SK-N-SH (cell line): ENCODE data around the gene TIMM10. TPM values are rescaled to one million over a fixed set of nuclear protein-coding genes. Genes with fewer than 3 reads are reported as not detected.

Source experiments
- CTCF ChIA-PET: fragments of 300-600, 350-600 bp; formaldehyde crosslinking; extraction: SDS; loops from one replicate; lab custom pipeline; 2021; lab: Yijun Ruan, JAX
- POLR2A ChIA-PET: fragments of 350-600 bp; sonication (Branson Sonifier 250); formaldehyde crosslinking; extraction: SDS; loops from one replicate; lab custom pipeline; 2020; ENCODE audit warnings: antibody characterized with exemption, inconsistent platforms; lab: Yijun Ruan, JAX
- DNase-seq: peaks from one replicate; pipeline ENCODE4 v3.0.0; 2012
- H2AFZ ChIP-seq: fragments of 200-600 bp; sonication (generic); 2 replicates; pipeline ENCODE4 v1.8.1; 2016; ENCODE audit warnings: antibody characterized with exemption, mild to moderate bottlenecking, low read depth
- H3F3A ChIP-seq: fragments of 200-600 bp; sonication (generic); replicated peaks from 2 replicates; pipeline ENCODE3; 2016; ENCODE audit warnings: antibody characterized with exemption, mild to moderate bottlenecking; ENCODE audit not compliant: insufficient read depth
- H3K27ac ChIP-seq, 2 experiments: fragments of 200-500 bp in 1 of 2; fragments of 200-600 bp in 1 of 2; sonication (Bioruptor generic) in 1 of 2; sonication (generic), shearing (Covaris generic) in 1 of 2; 2 replicates each; pipeline versions ENCODE4 v1.5.1 to v1.6.1; 2014 to 2016; ENCODE audit warnings: low read depth in 2 of 2, inconsistent platforms in 1 of 2, low read length in 1 of 2, mild to moderate bottlenecking in 1 of 2, mixed read lengths in 1 of 2
- H3K27me3 ChIP-seq: fragments of 200-600 bp; sonication (generic), shearing (Covaris generic); 2 replicates; pipeline ENCODE4 v1.6.1; 2016; ENCODE audit warnings: mixed run types; ENCODE audit not compliant: insufficient read depth
- H3K36me3 ChIP-seq, 2 experiments: fragments of 200-500 bp in 1 of 2; fragments of 200-600 bp in 1 of 2; sonication (Bioruptor generic) in 1 of 2; sonication (generic) in 1 of 2; replicated peaks in 1 of 2; 2 replicates each; pipeline versions ENCODE3 to v1.5.1; 2014 to 2016; ENCODE audit warnings: low read length in 1 of 2, mild to moderate bottlenecking in 1 of 2; ENCODE audit not compliant: insufficient read depth in 2 of 2, control insufficient read depth in 1 of 2
- H3K4me1 ChIP-seq, 2 experiments: fragments of 200-500 bp in 1 of 2; fragments of 200-600 bp in 1 of 2; sonication (Bioruptor generic) in 1 of 2; sonication (generic), shearing (Covaris generic) in 1 of 2; 2 replicates each; pipeline versions ENCODE4 v1.5.1 to v1.6.1; 2014 to 2016; ENCODE audit warnings: low read depth in 1 of 2, low read length in 1 of 2, mixed run types in 1 of 2; ENCODE audit not compliant: insufficient read depth in 2 of 2, control insufficient read depth in 1 of 2
- H3K4me2 ChIP-seq: fragments of 200-600 bp; sonication (generic), shearing (Covaris generic); 2 replicates; pipeline ENCODE4 v1.6.1; 2017; ENCODE audit warnings: mixed run types
- H3K4me3 ChIP-seq, 2 experiments: fragments of 200-500 bp in 1 of 2; fragments of 200-600 bp in 1 of 2; sonication (Bioruptor generic) in 1 of 2; sonication (generic), shearing (Covaris generic) in 1 of 2; 2 replicates each; pipeline versions ENCODE4 v1.5.1 to v1.8.1; 2014 to 2016; ENCODE audit warnings: low read depth in 2 of 2, inconsistent platforms in 1 of 2, low read length in 1 of 2, mild to moderate bottlenecking in 1 of 2, mixed read lengths in 1 of 2, moderate library complexity in 1 of 2
- H3K79me2 ChIP-seq: fragments of 200-600 bp; sonication (generic); 2 replicates; pipeline ENCODE4 v1.8.1; 2017; ENCODE audit warnings: mild to moderate bottlenecking; ENCODE audit not compliant: insufficient read depth
- H3K9ac ChIP-seq: fragments of 200-600 bp; sonication (generic); 2 replicates; pipeline ENCODE4 v1.6.1; 2017; ENCODE audit warnings: mixed run types
- H3K9me2 ChIP-seq: fragments of 200-600 bp; sonication (generic); 2 replicates; pipeline ENCODE4 v1.6.1; 2017; ENCODE audit warnings: mixed run types
- H3K9me3 ChIP-seq: fragments of 200-600 bp; sonication (generic); 2 replicates; pipeline ENCODE4 v1.6.1; 2017; ENCODE audit warnings: mixed run types, mild to moderate bottlenecking, moderate library complexity
- H4K20me1 ChIP-seq: fragments of 200-600 bp; sonication (generic); 2 replicates; pipeline ENCODE4 v1.6.1; 2017; ENCODE audit warnings: mild to moderate bottlenecking, mixed run types; ENCODE audit not compliant: insufficient read depth
- CHD2 ChIP-seq: fragments of 150-350 bp; IDR thresholded peaks from 2 replicates; pipeline ENCODE4 v1.6.1; 2018; ENCODE audit warnings: low read length; ENCODE audit not compliant: partially characterized antibody
- CTCF ChIP-seq: fragments of 200-600 bp; sonication (generic); IDR thresholded peaks from 2 replicates; pipeline ENCODE4 v1.6.1; 2017; ENCODE audit warnings: antibody characterized with exemption, mild to moderate bottlenecking, moderate library complexity
- ELF1 ChIP-seq: IDR thresholded peaks from 2 replicates; pipeline ENCODE4 v1.4.0; 2012
- EP300 ChIP-seq, 2 experiments: IDR thresholded peaks; 2 replicates each; pipeline versions ENCODE4 v1.4.0 to v1.6.1; 2012; ENCODE audit warnings: borderline replicate concordance in 1 of 2, low read depth in 1 of 2, low read length in 1 of 2
- EZH2phosphoT487 ChIP-seq: fragments of 200-600 bp; sonication (generic); IDR thresholded peaks from 2 replicates; pipeline ENCODE4 v1.6.1; 2017; ENCODE audit warnings: low read depth, mixed run types, mild to moderate bottlenecking, antibody characterized with exemption, moderate library complexity, borderline replicate concordance
- FOSL2 ChIP-seq: IDR thresholded peaks from 2 replicates; pipeline ENCODE4 v1.4.0; 2012; ENCODE audit warnings: low read depth, mild to moderate bottlenecking, moderate library complexity, borderline replicate concordance
- FOXJ3 ChIP-seq: sonication (generic); formaldehyde crosslinking; IDR thresholded peaks from 2 replicates; pipeline ENCODE4 v1.5.1; 2020; ENCODE audit warnings: mild to moderate bottlenecking, missing genetic modification reagents
- FOXM1 ChIP-seq: IDR thresholded peaks from 2 replicates; pipeline ENCODE4 v1.4.0; 2012; ENCODE audit warnings: low read depth, mild to moderate bottlenecking
- GATA2 ChIP-seq: sonication (generic); formaldehyde crosslinking; IDR thresholded peaks from 2 replicates; pipeline ENCODE4 v1.5.0; 2020; ENCODE audit warnings: mild to moderate bottlenecking, missing genetic modification reagents
- MXI1 ChIP-seq: IDR thresholded peaks from 2 replicates; pipeline ENCODE4 v1.6.1; 2012; ENCODE audit warnings: mild to moderate bottlenecking, low read depth, low read length, improper control_type of control experiment
- PBX3 ChIP-seq: IDR thresholded peaks from 2 replicates; pipeline ENCODE4; 2012
- RCOR1 ChIP-seq: fragments of 150-350 bp; IDR thresholded peaks from 2 replicates; pipeline ENCODE4 v1.6.1; 2017; ENCODE audit warnings: antibody characterized with exemption, low read length
- SIN3A ChIP-seq: IDR thresholded peaks from 2 replicates; pipeline ENCODE4 v1.6.1; 2012; ENCODE audit warnings: low read depth, mild to moderate bottlenecking, low read length, moderate library complexity, borderline replicate concordance
- TAF1 ChIP-seq: IDR thresholded peaks from 2 replicates; pipeline ENCODE4 v1.6.1; 2012; ENCODE audit warnings: low read depth, mild to moderate bottlenecking, low read length, moderate library complexity, borderline replicate concordance
- TCF12 ChIP-seq: IDR thresholded peaks from 2 replicates; pipeline ENCODE4 v1.4.0; 2012
- TEAD4 ChIP-seq: IDR thresholded peaks from 2 replicates; pipeline ENCODE4 v1.4.0; 2012; ENCODE audit warnings: mild to moderate bottlenecking, borderline replicate concordance; ENCODE audit not compliant: insufficient read depth
- USF1 ChIP-seq: IDR thresholded peaks from 2 replicates; pipeline ENCODE4 v1.4.0; 2012; ENCODE audit warnings: low read depth, borderline replicate concordance
- WGBS: methylation state at CpG from one replicate; pipeline ENCODE4 v1.1.6; 2017; ENCODE audit warnings: low lambda C conversion rate; 5-methylcytosine and 5-hydroxymethylcytosine counted together
- polyA plus RNA-seq, 3 experiments: library from polyadenylated mRNA; depleted of rRNA; stranded (reverse); fragments of >200 nt; gene quantifications; 2 replicates each; pipeline ENCODE4 v1.2.3, GENCODE V29; 2012
- TF ChIP-seq, protein P1 (sequence below): IDR thresholded peaks from 2 replicates; pipeline ENCODE4 v1.4.0; 2012; ENCODE audit warnings: low read depth

TIMM10 gene
- polyA plus RNA-seq, 1 of the 3 experiments (the other 2 are of a cell fraction) = 179 TPM

DNA sequence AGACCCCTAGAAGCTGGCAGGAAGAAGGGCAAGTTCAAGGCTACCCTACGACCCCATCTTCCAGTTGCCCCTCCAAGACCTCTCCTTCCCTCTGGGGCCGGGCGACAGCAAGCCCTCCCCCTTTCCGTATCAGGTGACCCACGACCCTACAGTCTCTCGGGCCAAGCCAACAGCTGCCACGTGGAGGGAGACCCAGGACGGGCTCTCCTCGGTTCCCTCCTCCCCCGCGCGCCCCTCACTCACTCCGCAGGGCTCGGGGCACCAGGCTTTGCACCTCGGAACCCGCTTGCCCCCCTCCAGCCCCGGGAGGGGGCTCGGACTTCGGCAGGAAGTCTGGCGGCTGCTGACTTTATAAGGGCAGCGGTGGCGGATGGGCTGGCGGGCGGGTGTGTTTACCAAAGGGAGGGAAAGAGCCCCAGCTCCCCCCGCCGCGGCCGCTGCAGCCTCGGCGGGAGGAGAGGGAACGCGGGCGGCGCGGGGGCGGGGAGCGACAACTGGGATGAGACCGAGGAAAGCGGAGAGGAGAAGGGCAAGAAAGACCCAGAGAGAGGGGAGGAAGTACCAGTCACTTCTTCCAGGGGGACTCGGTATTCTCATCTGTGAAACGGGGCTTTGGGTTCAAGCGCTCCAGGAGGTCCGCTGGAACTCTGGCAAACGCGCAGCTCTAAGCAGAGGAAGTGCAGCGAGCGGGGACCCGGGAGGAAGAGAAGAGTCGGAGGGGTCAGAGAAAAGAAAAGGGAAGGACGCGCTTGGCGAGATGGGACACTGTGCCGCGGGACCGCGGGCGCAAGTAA lies 15.8 kb downstream of the TIMM10 start:
- H3K9me3 ChIP-seq = no peaks in the 10 kb centered on the region
- TF ChIP-seq FOXJ3 = no peak
- no peak for TF ChIP-seq CHD2
- no peak for TF ChIP-seq EP300 (IDR thresholded peaks at IDR 0.05; ENCODE audit: borderline replicate concordance in 1 of 2, low read depth in 1 of 2, low read length in 1 of 2)
- TF ChIP-seq TAF1 = no peak
- TF ChIP-seq RCOR1 = no peak
- no peak for TF ChIP-seq SIN3A
- TF ChIP-seq FOSL2 = no peak
- TF ChIP-seq PBX3 = no peak
- no peak for TF ChIP-seq FOXM1
- TF ChIP-seq ELF1 = no peak
- TF ChIP-seq USF1 = 0 out of 2 replicates have a peak, but pooled peaks have one; percentile 9
- no peak for TF ChIP-seq CTCF
- TF ChIP-seq, protein P1, sequence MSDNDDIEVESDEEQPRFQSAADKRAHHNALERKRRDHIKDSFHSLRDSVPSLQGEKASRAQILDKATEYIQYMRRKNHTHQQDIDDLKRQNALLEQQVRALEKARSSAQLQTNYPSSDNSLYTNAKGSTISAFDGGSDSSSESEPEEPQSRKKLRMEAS = 0 out of 2 replicates have a peak, but pooled peaks have one; percentile 13
- TF ChIP-seq GATA2 (CRISPR knock-in tag) = no peak
- TF ChIP-seq TCF12 = no peak
- no peak for TF ChIP-seq EZH2phosphoT487
- no peak for TF ChIP-seq MXI1
- TF ChIP-seq TEAD4 = no peak
- peaks cover 0 to 9% of the 10 kb centered on the region in 2 experiments; a peak in 1 of 4 replicates for H3K4me1 ChIP-seq
- no peaks in the 10 kb centered on the region for H3K27me3 ChIP-seq
- H3K36me3 ChIP-seq = no peaks in the 10 kb centered on the region
- H3F3A ChIP-seq = no peaks in the 10 kb centered on the region
- H3K9me2 ChIP-seq = no peaks in the 10 kb centered on the region
- H3K79me2 ChIP-seq = no peaks in the 10 kb centered on the region
- peak; percentile 79 for DNase-seq
- peak overlapping the region; percentile 40 for H3K9ac ChIP-seq
- ChIA-PET POLR2A (interaction anchor here (0.8 to 1.9 kb wide), 3 partner anchors 12 to 21 kb away, joined by 3 to 5 read pairs (median 3); no protein-coding TSS in a partner anchor), CTCF (interaction anchor here (0.8 to 6.9 kb wide), 15 partner anchors 13 to 169 kb away, joined by 3 to 106 read pairs (median 7); partner anchors contain the start of genes RTN4RL2, TIMM10 and UBE2L6)
- H3K4me3 ChIP-seq = peak overlapping the region; percentile 69 to 78
- peak overlapping the region; percentile 94 for H3K4me2 ChIP-seq
- H4K20me1 ChIP-seq = no peaks in the 10 kb centered on the region
- WGBS = 1% methylated on average over 51 of the region's 57 CpGs
- no peak overlapping the region; a peak in 1 of 4 replicates for H3K27ac ChIP-seq
- peak overlapping the region; percentile 85 for H2AFZ ChIP-seq
